Ammon's horn (tissue), 1 donor: ENCODE results near the gene HES7.
A peak's percentile ranks its signal among the peaks of the same experiment; 100 is the strongest.
"Not testable (repeated sequence)": the region's sequence is repeated elsewhere in the genome, so short reads cannot be mapped to it uniquely, and the experiment has no call there.

ENCODE experiments used
- DNase-seq: peaks from one replicate; pipeline ENCODE4 v3.0.0-alpha.2; 2016; ENCODE audit warnings: low spot score

The HES7 gene

GRCh38 chr17:8122422-8122923, 1.4 kb downstream of the HES7 start:
- no peak for DNase-seq

- peak; percentile 77 for DNase-seq
Measured at GRCh38 chr17:8121681-8122421, 2.1 kb downstream of the HES7 start.

GRCh38 chr17:8121407-8121680, 2.6 kb downstream of the HES7 start:
- no peak for DNase-seq

GRCh38 chr17:8120520-8121406, 3.1 kb downstream of the HES7 start:
- DNase-seq = peak; percentile 63

- DNase-seq = peak; percentile 87
Measured at GRCh38 chr17:8119581-8120519, 4.1 kb downstream of the HES7 start.

- peak; percentile 88 for DNase-seq
Measured at GRCh38 chr17:8118769-8119580, 4.9 kb downstream of the HES7 start.

- peak; percentile 23 for DNase-seq
Measured at GRCh38 chr17:8117980-8118768, 5.7 kb downstream of the HES7 start, which contains the start of gene ALOXE3. TSS of gene ALOXE3 (minus strand) at chr17:8118514. CDS start at chr17:8117990, 524 bp downstream.

- DNase-seq = no peak
Measured at GRCh38 chr17:8117367-8117979, 6.4 kb downstream of the HES7 start.

GRCh38 chr17:8116776-8117175, 7.1 kb downstream of the HES7 start:
- DNase-seq = no peak

- no peak for DNase-seq
Measured at GRCh38 chr17:8110907-8111306, 13.0 kb downstream of the HES7 start.

- DNase-seq = no peak
Measured at GRCh38 chr17:8110456-8110804, 13.5 kb downstream of the HES7 start.

GRCh38 chr17:8109661-8110455, 14.0 kb downstream of the HES7 start:
- DNase-seq = peak; percentile 31

GRCh38 chr17:8108972-8109660, 14.8 kb downstream of the HES7 start:
- DNase-seq = no peak

GRCh38 chr17:8106980-8107379, 16.9 kb downstream of the HES7 start:
- not testable (repeated sequence) for DNase-seq

- DNase-seq = no peak
Measured at GRCh38 chr17:8105957-8106398, 17.9 kb downstream of the HES7 start.

- no peak for DNase-seq
Measured at GRCh38 chr17:8104911-8105310, 19.0 kb downstream of the HES7 start.

- DNase-seq = no peak
Measured at GRCh38 chr17:8103549-8103948, 20.4 kb downstream of the HES7 start.

- DNase-seq = no peak
Measured at GRCh38 chr17:8101721-8102120, 22.2 kb downstream of the HES7 start.
